DMS114 treated with DMSO at 0.1 percent for 48 hours (cell line): ENCODE results near the gene SDS.

ENCODE experiments used
- DNase-seq: peaks from one replicate; lab custom pipeline; 2025; ENCODE audit not compliant: unreplicated experiment; lab: John Stamatoyannopoulos, UW

The SDS gene

GRCh38 chr12:113400362-113400761 is 3.3 kb downstream of the SDS start:
- no peak for DNase-seq

GRCh38 chr12:113399490-113399889 is 4.2 kb downstream of the SDS start:
- DNase-seq: no peak

- no peak for DNase-seq
Observed at GRCh38 chr12:113398346-113399290, 5.1 kb downstream of the SDS start.

- DNase-seq: no peak
Observed at GRCh38 chr12:113397497-113398197, 6.0 kb downstream of the SDS start.

GRCh38 chr12:113396828-113397496 is 6.7 kb downstream of the SDS start:
- no peak for DNase-seq

- DNase-seq: no peak
Observed at GRCh38 chr12:113396200-113396599, 7.5 kb downstream of the SDS start.

- no peak for DNase-seq
Observed at GRCh38 chr12:113395119-113395518, 8.6 kb downstream of the SDS start.

- no peak for DNase-seq
Observed at GRCh38 chr12:113393749-113394148, 9.9 kb downstream of the SDS start.

GRCh38 chr12:113392988-113393579 is 10.6 kb downstream of the SDS start:
- no peak for DNase-seq

- no peak for DNase-seq
Observed at GRCh38 chr12:113392520-113392919, 11.2 kb downstream of the SDS start.

- no peak for DNase-seq
Observed at GRCh38 chr12:113391650-113392337, 11.9 kb downstream of the SDS start.

GRCh38 chr12:113391145-113391544 is 12.5 kb downstream of the SDS start:
- DNase-seq: no peak

- DNase-seq: no peak
Observed at GRCh38 chr12:113390064-113391043, 13.3 kb downstream of the SDS start.

- no peak for DNase-seq
Observed at GRCh38 chr12:113388351-113388750, 15.3 kb downstream of the SDS start.

GRCh38 chr12:113387631-113388030 is 16.1 kb downstream of the SDS start:
- DNase-seq: no peak

GRCh38 chr12:113386866-113387566 is 16.7 kb downstream of the SDS start:
- no peak for DNase-seq

GRCh38 chr12:113385282-113385882 is 18.3 kb downstream of the SDS start:
- no peak for DNase-seq

GRCh38 chr12:113384778-113385177 is 18.9 kb downstream of the SDS start:
- DNase-seq: no peak
